HG03378 (cell line): Measurements from ENCODE around the gene PDE9A.

Experiments
- ATAC-seq: cut with Tn5 transposase; IDR thresholded peaks from one replicate; pipeline ENCODE4 v1.9.1; 2021; ENCODE audit warnings: mild to moderate bottlenecking, moderate library complexity; ENCODE audit not compliant: unreplicated experiment

The PDE9A gene

DNA sequence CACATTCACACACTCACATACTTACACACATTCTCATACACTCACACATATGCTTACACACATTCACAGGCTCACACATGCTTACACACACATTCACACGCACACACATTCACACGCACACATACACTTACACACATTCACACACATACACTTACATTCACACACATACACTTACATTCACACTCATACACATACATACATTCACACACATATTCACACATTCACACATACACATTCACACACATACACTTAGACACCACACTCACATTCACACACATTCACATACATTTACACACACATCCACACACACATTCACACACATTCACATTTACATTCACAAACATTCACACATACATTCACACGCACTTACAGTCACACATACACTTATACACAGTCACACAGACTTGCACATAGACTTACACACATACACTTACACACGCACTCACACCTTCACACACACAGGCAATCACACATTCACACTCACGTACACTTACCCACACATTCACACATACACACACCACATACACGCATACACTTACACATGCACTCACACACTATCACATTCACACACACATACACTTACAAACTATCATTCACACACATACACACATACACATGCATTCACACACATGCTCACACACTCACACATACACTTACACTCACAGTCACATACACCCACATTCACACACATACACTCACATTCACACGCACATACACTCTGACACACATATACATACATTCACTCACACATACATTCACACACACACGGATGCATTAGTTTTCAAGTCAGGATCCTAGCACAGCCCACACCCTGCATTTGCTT, 16.8 kb downstream of the PDE9A start:
- no peak for ATAC-seq

DNA sequence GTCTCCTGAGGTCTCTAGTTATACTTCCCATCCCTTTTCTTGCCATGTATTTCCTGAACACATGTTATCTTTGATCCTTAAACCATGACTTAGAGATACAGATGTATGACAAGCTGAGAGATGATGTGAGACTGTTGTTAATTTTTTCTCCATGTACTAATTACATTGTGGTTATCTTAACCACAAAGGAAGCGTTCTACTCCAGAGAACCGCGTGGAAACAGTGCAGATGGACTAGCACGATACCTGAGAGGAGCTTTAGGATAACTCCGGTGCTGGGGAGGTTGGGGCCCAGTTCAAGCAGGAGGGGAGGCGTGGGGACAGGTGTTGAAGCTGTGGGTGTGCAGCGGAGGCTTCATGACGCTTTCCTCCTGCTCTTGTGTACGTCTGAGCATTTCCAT, 17.5 kb downstream of the PDE9A start:
- no peak for ATAC-seq

DNA sequence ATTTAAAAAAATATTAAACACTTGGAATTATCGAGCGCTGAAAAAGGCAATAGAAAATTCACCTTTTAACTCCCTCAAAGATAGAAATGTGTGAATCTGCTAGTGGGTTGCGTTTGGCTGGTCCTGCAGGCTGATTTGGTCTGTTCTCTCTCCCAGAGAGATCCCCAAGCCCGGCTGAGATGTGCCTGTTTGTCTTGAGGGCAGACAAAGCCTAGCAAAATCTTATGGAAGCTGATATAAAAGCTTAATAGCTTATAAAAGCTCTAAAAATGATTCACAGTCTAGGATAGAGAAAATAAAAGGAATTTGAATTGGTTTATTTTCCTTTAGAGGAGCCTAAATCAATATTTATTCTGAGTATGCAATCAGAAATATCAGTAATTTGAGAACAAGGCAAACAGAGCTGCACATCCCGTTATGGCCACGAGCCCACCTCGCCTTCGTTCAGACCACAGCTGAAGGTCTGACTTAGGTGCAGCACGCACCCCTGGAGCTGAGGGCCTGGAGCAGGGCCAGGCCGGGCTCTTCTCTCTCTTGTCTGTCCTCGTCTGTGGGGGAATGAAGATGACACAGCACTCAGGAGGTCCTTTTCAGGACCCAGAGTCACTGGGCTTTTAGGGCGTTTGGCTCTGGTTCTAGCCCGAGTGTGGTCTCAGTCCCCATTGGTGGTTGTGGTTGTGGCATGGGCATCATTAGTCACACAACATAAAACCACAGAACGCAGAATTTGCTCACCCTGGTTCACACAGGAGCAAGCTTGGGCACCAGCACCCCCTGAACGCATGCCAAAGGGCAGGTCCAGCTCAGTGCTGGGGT, 18.6 kb downstream of the PDE9A start:
- no peak for ATAC-seq

DNA sequence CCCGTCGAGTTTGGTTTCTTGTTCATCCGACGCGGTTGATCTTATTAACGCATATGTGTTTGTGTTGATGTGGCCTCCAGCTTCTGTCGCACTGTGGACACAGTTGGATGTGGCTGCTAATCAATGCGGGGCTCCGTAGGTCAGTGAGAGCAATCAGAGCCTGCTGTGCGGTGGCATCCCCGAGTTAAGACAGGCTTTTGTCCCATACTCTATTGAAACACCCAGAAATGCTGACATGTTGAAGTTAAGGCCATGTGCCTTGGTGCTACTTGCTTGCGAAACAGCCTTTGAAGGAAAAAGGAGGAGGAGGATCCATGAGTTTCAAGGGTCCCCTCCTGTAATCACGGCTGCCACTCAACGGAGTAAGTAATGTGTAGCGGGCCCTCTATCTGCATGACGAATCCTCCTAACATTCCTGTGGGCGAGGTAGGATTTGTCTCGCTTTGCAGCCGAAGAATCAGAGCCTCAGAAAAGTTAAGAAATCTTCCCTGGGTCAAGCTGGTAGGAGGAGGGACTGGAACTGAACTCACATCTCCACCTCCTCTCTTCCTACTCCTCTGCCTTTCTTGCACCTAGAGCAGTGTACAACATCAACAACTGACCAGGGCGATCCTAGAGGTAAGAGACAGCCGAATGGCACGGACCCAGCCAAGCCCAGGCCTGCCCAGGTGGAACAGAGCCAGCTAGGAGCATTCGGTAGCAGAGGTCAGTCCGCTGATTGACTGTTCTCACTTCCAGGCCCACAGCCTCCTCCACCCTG, 19.5 kb downstream of the PDE9A start:
- ATAC-seq = no peak

DNA sequence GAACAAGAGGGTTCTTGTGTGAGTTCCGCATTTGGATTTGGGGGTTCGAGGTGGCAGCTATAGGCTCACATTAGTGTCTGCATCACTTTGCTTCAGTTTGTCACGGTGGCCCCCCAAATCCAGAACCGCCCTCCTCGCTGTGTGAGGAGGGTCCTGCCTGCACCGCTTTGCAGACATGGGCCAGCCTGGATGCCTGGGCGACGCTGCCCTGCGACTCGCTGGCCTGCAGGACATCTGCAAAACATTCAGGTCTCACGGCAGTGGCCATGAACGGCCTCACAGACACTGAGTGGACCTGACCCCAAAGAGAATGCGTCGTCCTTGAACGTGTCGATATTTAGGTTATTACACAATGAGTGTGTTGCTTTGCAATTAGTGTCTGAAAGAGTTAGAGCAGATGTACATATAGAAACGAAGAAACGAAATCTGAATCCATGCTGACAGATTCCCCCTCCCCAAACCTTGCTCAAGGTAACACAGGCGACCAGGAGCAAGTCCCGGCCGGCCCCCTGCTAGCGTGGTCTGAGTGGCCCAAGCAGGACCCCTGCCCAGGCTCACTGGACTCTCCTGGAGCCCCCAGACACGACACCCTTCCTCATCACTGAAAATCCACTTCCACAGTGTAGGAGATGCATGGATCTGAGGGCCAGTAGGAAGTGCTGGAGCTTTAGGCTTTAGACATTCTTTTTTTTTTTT, 20.4 kb downstream of the PDE9A start:
- ATAC-seq = no peak

DNA sequence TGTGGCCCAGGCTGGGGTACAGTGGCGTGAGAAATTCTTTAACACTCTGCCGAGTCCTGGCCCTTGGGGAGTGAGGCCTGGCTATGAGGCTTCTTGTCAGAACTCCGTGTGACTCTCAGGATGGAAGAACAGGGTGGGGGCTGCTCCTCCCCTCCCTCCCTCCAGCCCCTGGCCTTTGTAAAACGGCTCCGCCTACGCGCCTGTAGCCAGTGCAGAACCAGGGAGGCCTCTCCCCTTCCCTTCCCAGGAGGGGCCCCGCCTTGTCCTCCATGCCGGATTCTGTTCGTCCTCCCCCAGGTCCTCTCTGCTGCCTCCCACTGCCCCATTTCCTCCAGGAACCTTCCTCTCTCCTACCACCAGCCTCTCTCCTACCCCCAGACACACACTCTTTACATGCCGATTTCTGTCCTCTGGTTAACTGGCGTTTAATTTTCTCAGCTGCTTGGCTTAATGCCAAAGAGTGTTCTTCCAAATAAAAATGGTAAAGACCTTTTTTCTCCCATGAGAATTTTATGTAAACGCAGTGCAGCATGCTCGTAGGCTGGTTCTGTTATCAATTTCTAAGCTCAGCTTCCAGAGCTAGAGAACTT, 21.0 kb downstream of the PDE9A start:
- no peak for ATAC-seq

DNA sequence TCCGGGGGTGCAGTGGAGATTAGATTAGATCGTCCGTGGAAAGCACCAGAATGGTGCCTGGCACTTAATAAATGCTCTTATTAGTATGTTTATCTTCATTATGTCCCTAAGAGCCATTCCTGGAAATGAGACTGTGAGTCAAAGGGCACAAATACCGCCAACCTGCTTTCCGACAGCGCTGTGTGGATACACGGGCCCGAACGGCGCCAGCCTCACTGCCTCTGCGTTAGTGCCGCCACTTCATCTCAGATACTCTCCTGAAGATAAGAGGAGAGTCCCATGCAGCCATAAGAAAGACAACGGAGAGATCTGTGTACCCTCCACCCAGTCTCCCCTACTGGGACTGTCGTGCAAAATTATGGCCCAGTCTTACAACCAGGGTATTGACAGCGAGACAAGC, 22.0 kb downstream of the PDE9A start:
- no peak for ATAC-seq

DNA sequence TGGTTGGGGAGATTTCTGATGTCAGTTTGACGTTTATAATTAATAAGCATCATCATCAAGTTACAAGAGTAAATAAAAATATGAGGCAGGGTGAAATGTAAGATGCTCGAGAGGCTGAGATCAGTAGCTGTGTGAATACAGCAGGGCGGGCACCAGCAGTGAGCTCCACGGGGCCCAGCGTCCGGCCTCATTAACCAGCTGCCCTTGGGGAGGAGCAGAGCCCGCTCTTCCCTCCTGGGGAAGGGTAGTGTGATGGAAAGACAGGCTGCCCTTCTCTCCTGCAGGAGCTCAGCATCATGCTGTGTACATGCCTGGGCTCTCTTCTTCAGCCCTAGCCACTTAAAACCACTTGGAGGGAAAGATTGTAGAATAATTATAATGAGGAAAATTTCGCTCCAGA, 23.4 kb downstream of the PDE9A start:
- no peak for ATAC-seq

DNA sequence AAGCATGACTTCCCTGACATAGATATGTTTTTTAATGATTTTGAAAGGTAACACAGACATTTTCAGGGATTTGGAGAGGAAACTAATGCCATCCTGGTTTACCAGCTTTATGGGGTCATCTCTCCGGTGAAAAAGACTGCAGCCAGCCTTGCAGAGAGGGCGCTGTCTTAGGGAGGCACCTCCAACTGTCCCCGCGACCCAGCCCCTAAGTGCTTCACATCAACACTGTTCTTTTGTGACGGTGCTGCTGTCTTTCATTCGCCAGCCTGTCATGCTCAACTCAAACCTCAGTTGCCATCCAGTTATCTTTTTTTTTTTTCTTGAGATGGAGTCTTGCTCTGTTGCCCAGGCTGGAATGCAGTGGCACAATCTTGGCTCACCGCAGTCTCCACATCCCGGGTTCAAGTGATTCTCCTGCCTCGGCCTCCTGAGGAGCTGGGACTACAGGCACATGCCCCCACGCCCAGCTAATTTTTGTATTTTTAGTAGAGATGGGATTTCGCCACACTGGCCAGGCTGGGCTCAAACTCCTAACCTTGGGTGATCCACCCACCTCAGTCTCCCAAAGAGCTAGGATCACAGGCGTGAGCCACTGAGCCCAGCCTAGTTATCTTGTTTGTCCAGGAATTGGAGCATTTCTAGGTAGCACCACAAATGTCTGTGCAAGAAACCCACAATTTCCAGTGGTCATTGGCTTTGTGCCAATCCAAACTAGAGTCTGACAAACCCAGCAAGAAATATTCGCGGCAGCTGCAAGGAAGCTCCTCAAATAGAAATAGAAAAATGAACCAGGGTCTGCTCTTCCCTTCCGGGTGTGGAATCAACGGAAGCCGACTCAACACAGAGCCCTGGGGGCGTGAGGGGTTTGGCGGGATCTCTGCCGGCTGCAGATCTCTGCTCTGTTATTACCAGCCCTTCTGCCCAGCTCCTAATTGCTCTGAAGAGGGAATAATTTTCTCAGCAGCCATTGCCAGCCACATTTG, 24.2 kb downstream of the PDE9A start:
- no peak for ATAC-seq

DNA sequence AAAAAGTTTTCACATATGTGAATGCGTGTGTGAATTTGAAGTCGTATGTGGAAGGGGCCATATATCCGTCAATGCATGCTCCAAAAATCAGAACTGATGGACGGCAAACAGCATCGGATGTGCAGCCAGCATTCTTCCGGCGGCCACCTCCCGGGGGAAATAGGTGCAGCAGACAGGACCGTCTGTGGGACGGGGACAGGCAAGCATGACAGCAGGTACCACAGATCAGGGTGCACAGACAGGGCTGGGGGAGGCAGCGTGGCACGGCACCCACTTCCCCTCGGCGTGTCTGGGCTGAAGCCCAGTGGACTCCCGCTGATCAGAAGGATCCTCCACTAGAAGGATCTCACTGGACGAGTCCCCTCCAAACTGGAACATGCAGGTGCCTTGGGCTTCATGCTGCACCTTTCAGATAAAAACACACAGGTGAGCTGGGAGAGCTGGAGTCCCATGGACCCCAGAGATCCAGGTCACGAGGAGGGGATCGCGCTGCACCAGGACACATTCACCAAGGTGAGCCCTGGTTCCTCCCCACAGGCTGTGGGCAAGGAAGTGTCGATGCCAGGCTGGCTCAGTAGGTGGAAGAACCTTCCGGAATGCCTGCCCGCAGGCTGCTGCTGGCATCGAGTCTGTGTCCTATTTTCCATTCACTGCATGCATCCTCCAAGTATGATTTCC, 25.3 kb downstream of the PDE9A start:
- ATAC-seq = no peak

DNA sequence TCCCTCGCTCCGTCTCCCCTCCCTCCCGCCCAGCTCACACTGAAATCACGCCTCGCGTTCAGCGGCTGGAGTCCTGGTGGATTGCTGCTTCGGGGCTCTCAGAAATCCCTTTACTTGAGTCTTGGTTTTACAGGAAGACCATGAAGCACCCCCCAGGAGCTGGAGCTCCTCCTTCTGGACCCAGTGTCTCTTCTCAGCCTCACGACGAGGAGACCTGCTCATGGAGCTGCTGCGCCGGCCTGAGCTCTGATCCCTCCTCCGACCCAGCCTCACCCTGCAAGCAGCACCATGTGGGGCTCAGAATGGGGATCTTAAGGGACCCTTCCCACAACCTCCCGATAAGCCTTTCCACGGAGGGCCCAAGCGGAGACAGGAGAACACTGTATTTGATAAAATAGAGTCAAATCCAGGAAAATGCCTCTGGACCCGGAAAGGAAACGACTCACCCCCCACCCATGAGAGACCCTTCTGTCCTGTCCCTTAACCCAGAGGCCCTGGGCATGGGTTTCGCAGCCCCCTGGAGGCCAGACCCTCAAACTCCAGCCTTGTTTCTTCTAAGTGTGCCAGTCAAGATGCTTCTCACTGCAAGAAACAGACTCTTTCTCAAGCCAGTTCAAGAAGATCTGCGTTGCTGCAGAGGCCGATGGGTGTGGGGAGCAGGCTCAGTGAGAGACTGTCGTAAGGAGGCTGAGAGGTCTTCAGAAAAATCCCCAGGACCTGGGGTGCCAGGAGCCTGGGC, 26.1 kb downstream of the PDE9A start:
- ATAC-seq = no peak

DNA sequence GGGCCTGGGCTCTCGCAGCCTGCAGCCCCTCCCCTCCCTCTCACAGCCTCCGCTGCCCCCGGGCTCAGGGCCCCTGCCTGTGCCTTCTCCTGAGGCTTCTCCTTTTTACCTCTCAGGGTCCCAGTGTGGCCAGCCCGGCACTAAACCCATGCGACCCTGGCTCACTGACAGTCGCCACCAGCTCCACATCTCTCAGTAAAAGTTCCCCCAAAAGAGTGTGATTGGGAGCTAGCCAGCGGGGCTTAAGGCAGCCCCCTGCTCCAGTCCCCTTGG, 26.6 kb downstream of the PDE9A start:
- ATAC-seq = no peak

DNA sequence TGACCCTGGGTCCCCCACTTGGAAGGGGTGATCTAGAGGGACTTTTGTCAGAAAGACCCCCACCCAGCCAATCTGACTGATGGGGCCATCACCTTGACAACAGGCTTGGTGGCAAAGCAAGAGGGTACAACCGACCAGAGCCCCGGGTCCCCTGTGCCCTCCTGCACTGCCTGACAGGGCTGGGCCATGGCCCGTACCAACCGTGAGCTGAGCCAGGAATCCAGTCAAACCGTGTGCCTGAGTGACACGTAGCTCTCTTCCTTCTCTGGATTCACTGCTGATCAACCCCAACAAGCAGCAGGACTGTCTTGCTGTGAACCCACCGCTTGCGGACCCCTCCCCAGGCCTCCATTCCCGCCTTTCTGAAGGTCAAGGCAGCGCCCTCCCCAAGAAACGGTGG, 27.0 kb downstream of the PDE9A start:
- ATAC-seq = no peak

DNA sequence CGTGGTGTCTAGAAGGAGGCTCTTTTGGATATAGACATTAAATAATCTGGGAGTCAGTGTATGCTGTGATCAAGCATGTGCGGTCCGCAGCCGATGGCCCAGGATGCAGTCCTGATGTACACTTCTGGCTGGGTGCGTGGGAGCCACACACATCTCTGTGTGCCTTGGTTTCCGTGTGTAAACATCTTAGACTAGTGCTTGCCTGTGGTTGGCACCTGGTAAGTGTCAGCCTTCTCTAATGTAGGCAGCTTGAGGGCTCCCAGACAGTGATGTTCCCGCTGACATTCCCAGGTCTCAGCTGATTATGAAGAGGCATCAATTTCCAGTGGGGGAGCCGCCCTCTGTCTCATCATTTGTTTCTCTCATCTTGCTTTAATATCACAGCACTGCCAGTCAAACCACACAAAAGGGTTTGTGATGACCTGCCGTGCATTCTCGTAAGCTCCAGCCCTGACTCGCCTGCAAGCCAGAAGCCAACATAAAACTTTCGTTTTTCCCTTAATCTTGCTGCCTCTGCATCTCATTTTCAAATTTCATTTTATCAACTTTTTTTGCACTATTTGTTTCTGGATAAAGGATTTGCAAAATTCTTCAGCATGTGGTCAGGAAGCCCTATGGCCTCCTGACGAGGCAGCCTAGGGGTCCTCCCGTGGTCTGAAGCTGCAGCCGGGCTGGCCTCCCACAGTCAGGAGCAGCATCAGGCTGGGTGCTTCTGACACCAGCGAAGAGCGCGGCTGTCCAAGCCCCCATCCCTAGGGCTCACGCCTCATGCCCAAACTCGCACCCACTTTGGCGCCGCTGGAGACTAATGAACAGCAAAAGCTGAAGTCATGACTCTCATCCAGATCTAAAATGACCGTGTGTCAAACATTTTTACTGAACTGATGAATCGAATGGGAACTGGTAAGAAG, 28.1 kb downstream of the PDE9A start:
- ATAC-seq = no peak

DNA sequence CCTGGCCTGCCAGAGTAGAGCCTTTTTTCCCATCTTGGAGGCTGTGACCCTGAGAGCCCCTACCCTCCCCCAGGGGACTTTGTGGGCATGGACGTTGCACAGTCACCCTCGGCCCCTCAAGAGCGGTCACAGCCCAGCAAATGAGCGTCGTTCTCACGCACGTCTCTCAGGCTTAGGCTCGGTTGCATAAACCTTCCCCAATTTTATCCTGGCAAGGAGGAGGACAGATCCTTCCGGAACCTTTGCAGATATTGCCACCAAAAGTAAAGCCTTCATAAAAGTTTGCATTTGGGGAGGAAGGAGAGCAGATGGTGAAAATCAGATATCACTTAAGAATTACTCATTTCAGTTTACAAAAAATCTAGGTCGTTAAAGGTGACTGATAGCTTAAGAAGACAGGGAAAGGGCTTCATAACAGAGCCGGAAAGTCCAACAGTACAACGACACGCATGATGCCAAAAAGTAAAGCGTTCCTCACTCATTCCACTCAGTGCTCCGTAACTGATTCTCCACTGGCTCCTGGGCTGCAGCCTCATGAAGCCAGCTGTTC, 29.3 kb downstream of the PDE9A start:
- ATAC-seq = no peak

DNA sequence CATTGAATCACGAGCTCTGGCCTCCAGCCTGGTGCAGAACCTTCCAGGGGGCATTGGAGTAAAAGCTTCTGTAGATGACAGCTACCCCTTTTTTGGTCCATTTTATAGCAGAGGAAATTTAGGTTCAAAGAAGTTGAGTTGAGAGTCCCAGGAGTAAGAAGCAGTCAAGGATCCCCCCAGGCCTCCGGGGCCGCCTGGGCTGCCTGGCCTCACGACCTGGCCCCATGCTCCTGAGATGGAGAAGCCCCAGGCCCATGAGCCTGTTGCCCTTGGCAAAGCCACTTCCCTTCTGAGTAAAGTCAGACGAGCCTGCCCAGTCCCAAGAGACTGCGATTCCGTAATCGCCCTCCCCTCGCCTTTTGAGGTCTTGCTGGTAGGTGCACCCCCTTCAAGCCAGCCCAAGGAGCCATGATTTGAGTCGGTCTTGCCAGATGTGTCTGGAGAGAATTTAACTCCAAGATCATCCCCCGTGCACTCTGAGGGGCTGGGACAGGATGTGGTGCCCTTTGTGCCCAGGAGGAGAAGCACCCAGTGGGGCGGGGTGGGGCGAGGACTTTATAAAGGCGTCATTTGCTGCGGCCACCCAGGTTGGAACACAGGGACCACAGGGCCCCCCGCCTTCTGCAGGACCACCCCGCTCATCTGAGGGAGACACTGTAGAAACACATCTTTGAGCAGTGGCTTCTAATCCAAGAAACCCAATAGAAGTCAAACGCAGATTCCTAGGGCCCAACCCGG, 30.1 kb downstream of the PDE9A start:
- no peak for ATAC-seq
